Measurements from ENCODE around the gene ASIC1. TPM values are rescaled to one million over a fixed set of nuclear protein-coding genes. Genes with fewer than 3 reads are reported as not detected.

ASIC1 gene
- total and polyA plus RNA-seq, 2 experiments from 2014 or later: 0.76 to 1.5 TPM

- no peaks in the 10 kb centered on the region for H3K4me1 ChIP-seq (ENCODE audit: insufficient read depth)
- no peaks in the 10 kb centered on the region for H3K79me2 ChIP-seq (replicated peaks; ENCODE audit: insufficient read depth)
- H3K9me2 ChIP-seq (ENCODE audit: insufficient read depth): no peaks in the 10 kb centered on the region
- no peak overlapping the region for H3K27ac Mint-ChIP-seq
- H3K27me3 ChIP-seq (ENCODE audit: insufficient read depth): peaks cover 25% of the 10 kb centered on the region
- no peaks in the 10 kb centered on the region for H3K9me3 Mint-ChIP-seq
- no peak overlapping the region for H2AFZ ChIP-seq
- H3K4me1 Mint-ChIP-seq: no peaks in the 10 kb centered on the region; the same call in 2 of the 3 replicates
- TF ChIP-seq ZNF462 (CRISPR knock-in tag; IDR thresholded peaks at IDR 0.05): no peak
- no peak for ATAC-seq
- no peaks in the 10 kb centered on the region for H3F3A ChIP-seq (replicated peaks; ENCODE audit: low read depth)
- H3K27me3 Mint-ChIP-seq (ENCODE audit: insufficient read depth, low read depth, poor library complexity): peaks cover 11% of the 10 kb centered on the region
- no peaks in the 10 kb centered on the region for H3K36me3 Mint-ChIP-seq (ENCODE audit: low read depth)
- H3K4me3 Mint-ChIP-seq: no peak overlapping the region
- no peak overlapping the region for H3K4me2 ChIP-seq
- no peak overlapping the region for H3K27ac ChIP-seq (ENCODE audit: low read depth)
- H3K36me3 ChIP-seq (ENCODE audit: insufficient read depth): no peaks in the 10 kb centered on the region
- no peaks in the 10 kb centered on the region; the same call in 1 of the 2 replicates for H4K20me1 ChIP-seq (replicated peaks; ENCODE audit: insufficient read depth)
- no peak overlapping the region for H3K4me3 ChIP-seq
- no peak for DNase-seq (ENCODE audit: low spot score)
These were observed 14.1 kb upstream of the ASIC1 start for GRCh38 chr12:50043308-50043707.

GRCh38 chr12:50043854-50044253, 13.5 kb upstream of the ASIC1 start:
- Histone ChIP-seq H3K36me3 (ENCODE audit: insufficient read depth) (no peaks in the 10 kb centered on the region), H4K20me1 (replicated peaks; ENCODE audit: insufficient read depth) (no peaks in the 10 kb centered on the region; the same call in 1 of the 2 replicates), H3K27me3 (ENCODE audit: insufficient read depth) (peaks cover 30% of the 10 kb centered on the region), H3K79me2 (replicated peaks; ENCODE audit: insufficient read depth) (no peaks in the 10 kb centered on the region), H3K4me3 (no peak overlapping the region), H3K4me1 (ENCODE audit: insufficient read depth) (no peaks in the 10 kb centered on the region), H3K4me2 (no peak overlapping the region), H3K9me2 (ENCODE audit: insufficient read depth) (no peaks in the 10 kb centered on the region), H3F3A (replicated peaks; ENCODE audit: low read depth) (no peaks in the 10 kb centered on the region), H2AFZ (no peak overlapping the region), H3K27ac (ENCODE audit: low read depth) (no peak overlapping the region)
- ATAC-seq: no peak
- no peak for DNase-seq (ENCODE audit: low spot score)
- Mint-ChIP-seq H3K27me3 (ENCODE audit: insufficient read depth, low read depth, poor library complexity) (peaks cover 13% of the 10 kb centered on the region), H3K4me1 (no peaks in the 10 kb centered on the region; the same call in 2 of the 3 replicates), H3K36me3 (ENCODE audit: low read depth) (no peaks in the 10 kb centered on the region), H3K27ac (no peak overlapping the region), H3K4me3 (no peak overlapping the region), H3K9me3 (no peaks in the 10 kb centered on the region)
- TF ChIP-seq POLR2AphosphoS5 (IDR thresholded peaks at IDR 0.05; ENCODE audit: low read depth): no peak
- no peak for TF ChIP-seq ZNF114 (CRISPR knock-in tag; IDR thresholded peaks at IDR 0.05)
- no peak for TF ChIP-seq REST (IDR thresholded peaks at IDR 0.05; ENCODE audit: unreplicated experiment)
